ENCODE results near the gene GALP.
"Not testable (repeated sequence)": the region's sequence is repeated elsewhere in the genome, so short reads cannot be mapped to it uniquely, and the experiment has no call there.

GALP gene

DNA sequence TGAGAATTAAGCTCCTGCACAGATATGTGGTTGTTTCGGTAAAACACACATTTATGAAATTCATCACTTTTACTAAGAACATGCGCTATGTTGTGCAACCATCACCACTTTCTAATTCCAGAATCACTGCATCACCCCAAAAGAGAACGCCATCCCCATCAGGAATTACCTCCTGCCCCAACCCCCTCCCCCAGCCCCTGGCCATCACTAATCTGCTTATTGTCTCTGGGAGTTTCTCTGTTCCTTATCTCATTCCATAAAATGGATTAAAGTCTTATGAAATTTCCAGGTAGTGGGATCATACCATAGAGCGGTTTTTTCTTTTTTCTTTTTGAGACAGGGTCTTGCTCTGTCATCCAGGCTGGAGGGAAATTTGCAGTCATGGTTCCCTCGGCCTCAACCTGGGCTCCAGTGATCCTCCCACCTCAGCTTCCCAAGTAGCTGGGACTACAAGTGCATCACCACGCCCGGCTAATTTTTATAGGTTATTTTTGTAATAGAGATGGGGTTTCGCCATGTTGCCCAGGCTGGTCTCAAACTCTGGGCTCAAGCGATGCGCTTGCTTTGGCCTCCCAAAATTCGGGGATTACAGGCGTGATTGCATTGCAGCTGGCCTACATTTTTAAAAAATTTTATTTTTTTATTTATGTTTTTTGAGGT is 18.3 kb downstream of the GALP start:
- no peak overlapping the region for H3K4me3 ChIP-seq (ENCODE audit: low read length)
- H4K20me1 ChIP-seq (ENCODE audit: control insufficient read depth, insufficient read depth, low read depth, low read length): no peaks in the 10 kb centered on the region
- H3K27me3 ChIP-seq (ENCODE audit: control insufficient read depth, low read length): peaks cover 3% of the 10 kb centered on the region; the same call in 1 of the 2 replicates
- no peaks in the 10 kb centered on the region for H3K9me2 ChIP-seq (replicated peaks; ENCODE audit: control insufficient read depth, low read length)
- H3F3A ChIP-seq (ENCODE audit: control insufficient read depth, insufficient read depth): no peaks in the 10 kb centered on the region
- no peak for TF ChIP-seq EZH2phosphoT487 (IDR thresholded peaks at IDR 0.05; ENCODE audit: borderline replicate concordance, low read length)
- TF ChIP-seq, protein P1, sequence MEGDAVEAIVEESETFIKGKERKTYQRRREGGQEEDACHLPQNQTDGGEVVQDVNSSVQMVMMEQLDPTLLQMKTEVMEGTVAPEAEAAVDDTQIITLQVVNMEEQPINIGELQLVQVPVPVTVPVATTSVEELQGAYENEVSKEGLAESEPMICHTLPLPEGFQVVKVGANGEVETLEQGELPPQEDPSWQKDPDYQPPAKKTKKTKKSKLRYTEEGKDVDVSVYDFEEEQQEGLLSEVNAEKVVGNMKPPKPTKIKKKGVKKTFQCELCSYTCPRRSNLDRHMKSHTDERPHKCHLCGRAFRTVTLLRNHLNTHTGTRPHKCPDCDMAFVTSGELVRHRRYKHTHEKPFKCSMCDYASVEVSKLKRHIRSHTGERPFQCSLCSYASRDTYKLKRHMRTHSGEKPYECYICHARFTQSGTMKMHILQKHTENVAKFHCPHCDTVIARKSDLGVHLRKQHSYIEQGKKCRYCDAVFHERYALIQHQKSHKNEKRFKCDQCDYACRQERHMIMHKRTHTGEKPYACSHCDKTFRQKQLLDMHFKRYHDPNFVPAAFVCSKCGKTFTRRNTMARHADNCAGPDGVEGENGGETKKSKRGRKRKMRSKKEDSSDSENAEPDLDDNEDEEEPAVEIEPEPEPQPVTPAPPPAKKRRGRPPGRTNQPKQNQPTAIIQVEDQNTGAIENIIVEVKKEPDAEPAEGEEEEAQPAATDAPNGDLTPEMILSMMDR (IDR thresholded peaks at IDR 0.05; ENCODE audit: low read depth, low read length, poor library complexity, severe bottlenecking): no peak
- no peaks in the 10 kb centered on the region for H3K36me3 ChIP-seq (ENCODE audit: control insufficient read depth, low read length)
- no peaks in the 10 kb centered on the region for H3K4me1 ChIP-seq (ENCODE audit: control insufficient read depth, low read length)
- no peak overlapping the region for H3K27ac ChIP-seq (ENCODE audit: low read depth, low read length)
- no peak overlapping the region for H3K4me2 ChIP-seq (ENCODE audit: low read length)
- no peaks in the 10 kb centered on the region for H3K9me3 ChIP-seq (ENCODE audit: control insufficient read depth, insufficient read depth, low read length)
- H3K79me2 ChIP-seq (ENCODE audit: control insufficient read depth, low read length): no peaks in the 10 kb centered on the region

DNA sequence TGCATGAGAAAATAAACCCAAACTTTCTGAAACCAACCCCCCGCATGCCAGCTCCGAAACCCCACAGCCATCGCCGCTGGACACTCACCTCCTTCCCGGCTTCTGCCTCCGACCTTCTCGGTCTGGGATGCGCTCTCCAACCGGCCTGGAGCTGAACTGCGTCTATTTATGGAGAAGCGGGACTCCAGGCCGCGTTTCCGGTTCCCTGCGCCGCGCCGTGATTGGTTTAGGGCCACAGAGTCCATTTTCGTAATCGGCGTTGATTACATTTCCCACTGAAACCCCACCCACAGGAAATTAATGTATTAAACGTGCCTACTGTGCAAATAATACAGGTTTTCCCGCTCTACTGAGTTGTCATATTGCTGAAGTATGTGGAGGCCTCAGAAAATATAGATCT is 21.8 kb downstream of the GALP start, which contains the start of gene ZSCAN5B:
Gene ZSCAN5B, minus strand, starts transcription at position 138 of the 400 bp plus-strand sequence. CDS start 4,731 bp downstream, outside the sequence.
- H3K4me3 ChIP-seq (ENCODE audit: low read length); H3K79me2 ChIP-seq (ENCODE audit: control insufficient read depth, low read length); H3K4me1 ChIP-seq (ENCODE audit: control insufficient read depth, low read length); H3K4me2 ChIP-seq (ENCODE audit: low read length); H3K9me3 ChIP-seq (ENCODE audit: control insufficient read depth, insufficient read depth, low read length); H3K27me3 ChIP-seq (ENCODE audit: control insufficient read depth, low read length); H3K36me3 ChIP-seq (ENCODE audit: control insufficient read depth, low read length); H3F3A ChIP-seq (ENCODE audit: control insufficient read depth, insufficient read depth); H4K20me1 ChIP-seq (ENCODE audit: control insufficient read depth, insufficient read depth, low read depth, low read length); H3K27ac ChIP-seq (ENCODE audit: low read depth, low read length); H3K9me2 ChIP-seq (replicated peaks; ENCODE audit: control insufficient read depth, low read length): not testable (repeated sequence)

DNA sequence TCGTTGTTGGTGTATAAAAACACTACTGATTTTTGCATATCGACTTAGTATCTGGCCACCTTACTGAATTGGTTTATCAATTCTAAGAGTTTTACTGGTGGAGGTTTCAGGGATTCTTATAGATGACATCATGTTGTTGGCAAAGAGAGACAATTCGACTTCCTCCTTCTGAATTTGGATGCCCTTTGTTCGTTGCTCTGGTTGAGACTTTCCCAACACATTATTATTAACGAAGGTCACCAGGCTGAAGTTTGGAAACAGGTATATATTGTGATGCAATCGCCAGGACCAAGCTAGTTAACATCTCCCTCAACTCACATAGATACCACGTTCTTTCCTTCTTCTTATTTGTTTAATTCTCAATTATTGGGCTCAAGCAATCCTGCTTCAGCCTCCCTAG is 23.9 kb downstream of the GALP start:
- H3K4me2 ChIP-seq (ENCODE audit: low read length): no peak overlapping the region

DNA sequence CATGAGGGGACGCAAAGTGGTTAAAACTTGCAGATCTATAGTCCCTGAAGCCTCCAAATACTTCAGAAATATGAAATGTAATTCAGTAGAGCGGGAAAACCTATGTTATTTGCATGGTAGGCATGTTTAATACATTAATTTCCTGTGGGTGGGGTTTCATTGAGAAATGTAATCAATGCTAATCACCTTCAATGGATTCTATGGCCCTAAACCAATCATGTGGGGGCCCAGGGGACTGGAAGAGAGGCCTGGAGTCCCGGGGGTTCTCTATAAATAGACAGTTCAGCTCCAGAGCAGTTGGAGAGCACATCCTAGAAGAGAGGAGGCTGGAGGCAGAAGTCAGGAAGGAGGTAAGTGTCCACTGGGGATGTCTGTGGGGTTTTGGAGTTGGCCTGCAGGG is 26.2 kb downstream of the GALP start, which contains the start of gene ZSCAN5C:
Gene ZSCAN5C, plus strand, starts transcription at position 301 of the 400 bp plus-strand sequence. CDS start 3,641 bp downstream, outside the sequence.
- H3F3A ChIP-seq (ENCODE audit: control insufficient read depth, insufficient read depth): no peaks in the 10 kb centered on the region

More for the DNA sequence above, 23.9 kb downstream of the GALP start:
- Histone ChIP-seq H3K4me1 (ENCODE audit: control insufficient read depth, low read length) (no peaks in the 10 kb centered on the region), H3K27me3 (ENCODE audit: control insufficient read depth, low read length) (no peaks in the 10 kb centered on the region), H3F3A (ENCODE audit: control insufficient read depth, insufficient read depth) (no peaks in the 10 kb centered on the region), H3K36me3 (ENCODE audit: control insufficient read depth, low read length) (no peaks in the 10 kb centered on the region), H3K79me2 (ENCODE audit: control insufficient read depth, low read length) (no peaks in the 10 kb centered on the region), H3K9me3 (ENCODE audit: control insufficient read depth, insufficient read depth, low read length) (no peaks in the 10 kb centered on the region), H3K27ac (ENCODE audit: low read depth, low read length) (no peak overlapping the region), H3K4me3 (ENCODE audit: low read length) (no peak overlapping the region), H4K20me1 (ENCODE audit: control insufficient read depth, insufficient read depth, low read depth, low read length) (no peaks in the 10 kb centered on the region), H3K9me2 (replicated peaks; ENCODE audit: control insufficient read depth, low read length) (no peaks in the 10 kb centered on the region)
- TF ChIP-seq, protein P1 (IDR thresholded peaks at IDR 0.05; ENCODE audit: low read depth, low read length, poor library complexity, severe bottlenecking): no peak
- no peak for TF ChIP-seq EZH2phosphoT487 (IDR thresholded peaks at IDR 0.05; ENCODE audit: borderline replicate concordance, low read length)

More for the DNA sequence above, 26.2 kb downstream of the GALP start, which contains the start of gene ZSCAN5C:
- no peaks in the 10 kb centered on the region for H3K9me2 ChIP-seq (replicated peaks; ENCODE audit: control insufficient read depth, low read length)
- no peaks in the 10 kb centered on the region for H3K36me3 ChIP-seq (ENCODE audit: control insufficient read depth, low read length)
- no peaks in the 10 kb centered on the region for H3K9me3 ChIP-seq (ENCODE audit: control insufficient read depth, insufficient read depth, low read length)
- no peaks in the 10 kb centered on the region for H3K79me2 ChIP-seq (ENCODE audit: control insufficient read depth, low read length)
- no peaks in the 10 kb centered on the region for H3K4me1 ChIP-seq (ENCODE audit: control insufficient read depth, low read length)
- no peak within 1 kb of the TSS for H3K27ac ChIP-seq (ENCODE audit: low read depth, low read length)
- TF ChIP-seq, protein P1 (IDR thresholded peaks at IDR 0.05; ENCODE audit: low read depth, low read length, poor library complexity, severe bottlenecking): no peak
- no peaks in the 10 kb centered on the region for H3K27me3 ChIP-seq (ENCODE audit: control insufficient read depth, low read length)
- H3K4me3 ChIP-seq (ENCODE audit: low read length): no peak within 1 kb of the TSS
- no peaks in the 10 kb centered on the region for H4K20me1 ChIP-seq (ENCODE audit: control insufficient read depth, insufficient read depth, low read depth, low read length)
- H3K4me2 ChIP-seq (ENCODE audit: low read length): no peak within 1 kb of the TSS
